Stimulated activated CD8-positive, alpha-beta memory T cell treated with anti-CD3 and anti-CD28 coated beads, Interleukin-12 subunit alpha, Interleukin-12 subunit beta, amount 100 ng/mL, for 1 hour (primary cell): ENCODE data around the gene GAS7.

Source experiments
- DNase-seq: peaks from one replicate; pipeline ENCODE4 v3.0.0-alpha.2; 2020; ENCODE audit warnings: low read depth

Gene GAS7

DNA sequence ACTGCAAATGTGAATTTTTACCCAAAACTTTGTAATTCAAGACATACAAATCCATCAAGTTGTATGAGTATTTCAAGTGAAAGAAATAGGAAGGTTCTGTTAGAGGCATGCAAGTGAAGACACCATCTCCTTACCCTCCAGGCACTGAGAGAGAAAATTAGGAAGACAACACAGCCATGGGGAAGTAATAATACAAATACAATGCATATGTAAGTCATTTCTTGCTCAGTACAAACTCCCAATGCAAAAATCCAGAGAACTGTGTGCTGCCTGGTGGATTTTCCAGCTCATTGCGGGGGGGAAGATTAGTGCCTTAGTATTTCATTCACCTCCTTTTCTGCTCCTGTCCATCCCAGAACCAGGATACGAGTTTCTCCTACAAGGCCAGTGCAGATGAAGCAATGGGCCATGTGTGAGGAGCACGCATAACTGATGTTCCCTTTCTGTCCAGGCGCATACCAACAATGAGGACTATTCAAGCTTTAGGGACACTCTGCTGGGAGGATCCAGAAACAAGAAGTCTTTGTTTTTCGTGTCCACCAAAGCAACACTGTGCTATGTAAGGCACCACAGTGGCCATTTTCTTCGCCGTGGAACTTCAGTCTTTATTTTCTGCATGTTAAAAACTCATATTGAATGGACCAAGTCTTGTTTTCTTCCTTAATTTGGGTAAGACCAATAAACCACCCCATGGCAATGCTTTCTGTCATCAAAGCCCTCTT is 149.6 kb downstream of the GAS7 start:
- no peak for DNase-seq

DNA sequence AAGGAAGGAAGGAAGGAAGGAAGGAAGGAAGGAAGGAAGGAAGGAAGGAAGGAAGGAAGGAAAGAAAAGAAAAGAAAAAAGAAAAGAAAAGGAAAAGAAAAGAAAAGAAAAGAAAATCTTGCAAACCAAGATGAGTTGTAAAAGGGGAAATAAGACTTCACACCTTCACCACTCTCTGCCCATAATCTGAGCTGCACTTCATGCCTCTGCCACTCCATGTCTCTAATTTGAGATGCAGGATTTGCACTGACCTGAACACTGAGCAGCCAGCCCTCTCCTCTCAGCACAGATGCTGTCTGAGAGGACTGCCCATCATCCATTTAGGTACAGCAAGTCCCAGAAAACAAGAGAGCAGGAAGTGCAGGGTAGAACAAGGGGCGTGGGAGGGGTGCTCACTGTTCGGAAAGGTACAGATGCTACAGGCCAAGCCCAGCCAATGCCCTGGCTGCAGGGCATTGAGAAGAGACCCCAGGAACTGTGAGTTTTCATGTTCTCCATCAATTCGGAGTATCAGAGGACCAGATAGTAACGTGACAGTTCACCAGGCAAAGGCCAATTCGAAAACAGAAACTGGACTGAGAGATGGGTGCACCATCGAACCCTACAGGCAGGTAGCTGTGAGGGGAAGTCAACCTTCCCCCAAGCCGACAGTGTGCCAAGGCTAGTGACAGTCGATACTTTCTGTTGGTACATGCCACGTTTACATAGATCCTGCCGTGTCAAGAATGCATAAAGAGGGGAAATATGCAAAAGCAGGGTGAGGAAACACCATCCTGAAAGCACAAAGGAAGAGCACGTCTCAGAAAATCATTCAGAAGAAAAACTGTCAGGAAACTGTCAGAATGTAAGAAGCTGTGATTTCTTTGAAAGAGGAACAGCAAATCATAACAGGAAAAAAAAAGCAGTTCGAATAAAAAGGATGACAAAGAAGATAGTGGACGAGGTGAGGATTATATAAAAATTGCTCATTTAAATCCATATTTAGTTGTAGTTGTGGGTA is 151.3 kb downstream of the GAS7 start:
- no peak for DNase-seq

DNA sequence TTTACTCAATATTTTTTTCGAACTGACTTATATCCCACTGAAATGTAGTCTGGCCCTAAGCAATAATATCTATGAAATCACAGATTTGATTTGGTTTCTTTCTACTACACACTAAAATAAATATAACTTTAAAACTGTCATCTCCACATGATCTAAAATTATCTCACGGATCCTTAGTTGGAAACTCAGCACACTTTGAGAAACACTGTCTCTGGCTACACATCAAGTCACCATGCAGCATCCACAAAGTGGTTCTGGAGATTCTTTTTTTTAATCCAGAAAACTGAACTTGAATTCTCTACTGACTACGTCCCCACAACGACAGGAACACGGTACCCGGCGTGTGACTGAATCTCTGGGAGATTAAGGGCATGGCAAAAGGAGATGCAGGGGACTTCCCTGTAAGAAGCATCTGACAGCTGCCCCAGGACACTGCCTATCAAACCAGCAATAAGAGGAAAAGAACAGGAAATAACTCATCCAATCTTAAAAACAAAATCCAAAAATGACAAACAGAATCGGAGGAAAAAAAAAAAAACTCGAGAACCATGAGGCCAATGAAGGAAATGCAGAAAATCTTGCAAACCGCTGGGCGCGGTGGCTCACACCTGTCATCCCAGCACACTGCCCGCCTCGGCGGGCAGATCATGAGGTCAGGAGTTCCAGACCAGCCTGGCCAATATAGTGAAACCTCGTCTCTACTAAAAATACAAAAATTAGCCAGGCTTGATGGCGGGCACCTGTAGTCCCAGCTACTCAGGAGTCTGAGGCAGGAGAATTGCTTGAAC is 152.3 kb downstream of the GAS7 start:
- DNase-seq = no peak

DNA sequence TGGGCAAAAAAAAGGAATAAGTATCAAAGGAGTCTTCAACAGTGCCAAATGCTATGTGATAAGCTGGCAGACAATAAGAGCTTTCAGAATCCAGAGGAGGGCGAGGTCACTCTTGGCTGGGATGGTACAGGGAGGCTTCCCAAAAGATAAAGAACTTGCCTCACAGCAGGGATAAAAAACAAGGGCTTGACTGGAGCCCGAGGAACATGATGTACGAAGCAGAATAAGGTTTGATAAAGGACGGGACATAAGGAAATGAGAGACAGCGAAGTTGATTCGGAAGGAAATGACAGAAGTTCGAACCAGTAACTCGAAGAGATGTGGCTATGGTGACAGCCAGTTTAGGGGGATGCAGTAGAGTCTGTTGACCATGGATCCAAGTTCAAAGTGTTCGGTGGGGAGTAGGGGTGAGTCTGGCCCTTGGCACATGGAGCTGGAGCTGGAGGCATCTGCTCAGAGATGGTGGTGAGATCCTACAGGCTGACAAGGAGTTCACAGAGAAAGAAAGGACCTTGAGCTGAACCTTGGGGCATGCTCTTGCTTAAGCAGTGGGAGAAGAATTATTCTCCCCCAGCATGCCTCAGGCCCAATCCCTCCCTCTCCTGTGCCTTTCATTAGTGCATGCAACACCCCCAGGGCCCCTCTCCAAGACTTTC is 155.7 kb downstream of the GAS7 start:
- DNase-seq = no peak

DNA sequence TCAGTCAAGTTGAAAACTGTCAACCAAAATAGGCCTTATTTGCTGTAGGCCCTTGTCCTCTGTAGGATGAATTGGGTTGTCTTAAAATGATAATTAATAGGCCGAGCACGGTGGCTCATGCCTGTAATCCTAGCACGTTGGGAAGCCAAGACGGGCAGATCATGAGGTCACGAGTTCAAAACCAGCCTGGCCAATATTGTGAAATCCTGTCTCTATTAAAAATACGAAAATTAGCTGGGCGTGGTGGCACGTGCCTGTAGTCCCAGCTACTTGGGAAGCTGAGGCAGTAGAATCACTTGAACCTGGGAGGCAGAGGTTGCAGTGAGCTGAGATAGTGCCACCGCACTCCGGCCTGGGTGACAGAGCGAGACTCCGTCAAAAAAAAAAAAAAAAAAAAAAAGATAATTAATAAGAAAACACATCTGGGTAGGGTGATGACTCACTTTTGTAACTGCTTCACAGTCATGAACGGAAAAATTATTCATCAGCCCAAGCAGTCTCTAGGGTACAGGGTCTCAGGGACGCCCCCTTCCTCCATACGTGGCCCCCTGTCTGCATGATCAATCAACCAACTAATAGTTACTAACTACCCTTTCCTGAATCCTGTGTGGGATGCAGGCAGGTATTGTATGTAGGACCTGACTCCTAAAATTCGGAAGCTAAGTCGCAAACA is 156.4 kb downstream of the GAS7 start:
- DNase-seq = no peak

DNA sequence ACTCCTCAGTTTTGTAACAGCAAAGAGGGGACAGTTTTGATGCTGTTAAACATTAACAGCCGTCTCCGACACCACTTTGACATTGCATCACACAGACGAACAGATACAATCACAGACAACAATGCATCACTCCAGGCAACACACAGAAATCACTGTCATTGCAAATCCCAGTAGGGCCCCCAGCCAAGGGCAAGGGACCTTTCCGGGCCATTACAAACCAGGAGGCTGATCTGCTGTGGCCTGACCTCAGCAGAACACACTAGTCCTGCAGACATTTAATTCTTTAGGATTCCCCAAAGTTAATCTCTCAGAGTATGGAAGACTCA is 157.2 kb downstream of the GAS7 start:
- no peak for DNase-seq

DNA sequence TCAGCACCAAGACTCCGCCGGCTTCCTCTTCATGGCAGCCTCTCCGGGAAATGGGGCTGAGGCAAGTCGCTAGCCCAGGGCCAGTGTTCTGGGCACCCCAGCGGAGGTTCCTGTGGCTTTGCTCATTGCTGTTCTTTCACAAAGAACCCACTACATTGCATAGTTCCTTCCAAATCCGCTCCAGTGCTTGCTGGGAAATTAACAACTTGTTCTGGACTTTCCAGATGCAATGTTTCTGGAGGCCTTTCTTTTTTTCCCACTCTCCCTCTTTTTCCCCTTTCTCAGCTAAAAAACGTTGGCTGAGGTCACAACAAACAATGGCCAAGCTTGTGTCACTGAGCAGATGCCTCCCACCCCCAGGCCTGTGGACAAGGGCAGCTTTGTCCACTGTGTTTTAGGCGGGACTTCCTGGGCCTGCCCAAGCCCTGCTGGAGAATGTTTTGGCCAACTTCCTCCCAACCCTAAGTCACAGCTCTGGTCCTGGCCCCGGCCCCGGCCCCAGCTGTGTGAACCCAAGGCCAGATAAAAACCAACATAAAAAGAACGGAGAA is 161.8 kb downstream of the GAS7 start:
- DNase-seq = no peak

DNA sequence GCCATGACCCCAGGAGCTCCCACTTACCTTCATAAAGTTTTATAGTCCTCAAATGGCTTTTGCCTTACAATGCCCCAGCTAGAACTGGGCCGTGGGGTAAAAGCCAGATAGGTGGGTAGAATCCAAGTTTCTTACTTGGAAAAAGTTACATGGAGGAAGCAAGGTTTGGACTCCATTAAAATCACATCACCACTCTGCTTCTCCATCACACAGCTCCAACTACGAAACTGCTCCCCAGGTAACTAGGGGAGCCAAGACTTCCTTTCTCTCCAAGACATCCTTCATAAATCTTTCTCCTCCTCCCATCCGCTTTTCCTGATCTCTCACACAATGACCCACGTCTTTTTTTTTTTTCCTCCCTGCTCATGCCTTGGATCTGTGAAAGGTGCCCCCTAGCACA is 162.5 kb downstream of the GAS7 start:
- no peak for DNase-seq

DNA sequence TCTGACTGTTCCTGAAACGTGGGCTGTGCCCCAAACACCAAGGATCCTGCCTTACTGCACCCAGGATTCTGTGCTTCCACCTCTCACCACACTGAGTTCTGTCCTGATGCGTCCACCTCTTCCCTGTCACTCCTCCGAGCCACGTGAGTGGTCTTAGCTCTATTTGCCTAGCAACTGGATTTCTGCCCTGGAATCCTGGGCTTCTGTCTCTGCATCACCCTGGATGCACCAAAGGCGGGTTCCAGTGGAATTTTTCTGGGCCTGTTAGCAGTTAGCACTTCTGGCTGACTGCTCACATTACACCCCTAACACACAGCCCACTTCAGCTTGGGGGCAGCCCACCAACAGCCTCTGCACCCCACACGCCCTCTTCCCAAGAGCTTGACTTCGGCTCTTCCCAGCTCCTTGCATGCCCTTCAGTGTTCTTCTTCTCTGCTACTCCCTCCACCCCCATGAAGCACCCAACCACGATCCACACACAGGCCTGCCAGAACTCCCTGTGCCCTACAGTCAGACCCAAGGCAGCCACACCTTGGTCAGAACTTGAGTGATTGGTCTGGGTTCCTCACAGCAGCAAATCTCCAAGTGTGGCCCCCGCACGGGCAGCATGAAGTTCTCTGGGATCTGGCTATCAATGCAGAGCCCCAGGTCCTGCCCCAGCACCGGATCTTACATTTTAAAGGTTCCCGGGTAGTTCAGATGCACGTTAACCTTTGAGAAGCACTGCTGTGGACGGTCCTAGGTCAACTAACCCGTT is 163.5 kb downstream of the GAS7 start:
- DNase-seq = no peak

DNA sequence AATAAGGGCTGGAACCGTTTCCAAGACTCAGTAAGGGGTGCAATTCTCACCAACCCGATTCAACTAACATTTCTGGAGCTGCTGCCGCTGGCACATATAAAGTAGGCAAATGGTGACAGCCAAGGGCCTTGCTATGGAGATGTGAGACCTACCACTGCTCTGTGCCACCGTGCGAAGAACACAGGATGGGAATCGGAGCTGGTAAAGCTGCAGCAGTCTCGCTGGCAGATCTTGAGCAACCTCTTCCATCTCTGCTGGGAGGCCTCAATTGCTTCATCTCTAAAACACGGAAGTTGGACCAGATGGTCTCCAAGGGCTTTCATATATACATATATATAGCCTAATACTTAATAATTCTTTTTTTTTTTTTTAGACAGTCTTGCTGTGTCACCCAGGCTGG is 164.4 kb downstream of the GAS7 start:
- DNase-seq = no peak

DNA sequence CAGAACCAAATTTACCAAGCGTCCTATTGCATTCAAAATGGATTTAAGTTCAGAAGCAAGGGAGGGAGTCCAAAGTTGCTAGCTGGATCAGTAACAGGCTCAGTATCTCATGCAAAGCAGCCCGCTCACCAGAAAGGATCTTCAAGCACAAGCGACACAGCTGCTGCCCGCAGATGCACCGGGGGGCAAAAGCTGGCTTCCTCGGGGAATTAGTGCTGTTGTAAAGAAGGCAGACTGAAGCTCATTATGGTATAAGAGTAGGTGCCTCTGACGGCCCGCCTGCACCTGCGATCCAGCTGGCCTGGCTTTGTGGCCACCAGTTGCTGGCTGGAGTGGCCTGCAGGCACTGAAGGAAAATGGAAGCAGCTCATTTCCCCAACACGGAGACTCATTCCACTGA is 165.0 kb downstream of the GAS7 start:
- no peak for DNase-seq

DNA sequence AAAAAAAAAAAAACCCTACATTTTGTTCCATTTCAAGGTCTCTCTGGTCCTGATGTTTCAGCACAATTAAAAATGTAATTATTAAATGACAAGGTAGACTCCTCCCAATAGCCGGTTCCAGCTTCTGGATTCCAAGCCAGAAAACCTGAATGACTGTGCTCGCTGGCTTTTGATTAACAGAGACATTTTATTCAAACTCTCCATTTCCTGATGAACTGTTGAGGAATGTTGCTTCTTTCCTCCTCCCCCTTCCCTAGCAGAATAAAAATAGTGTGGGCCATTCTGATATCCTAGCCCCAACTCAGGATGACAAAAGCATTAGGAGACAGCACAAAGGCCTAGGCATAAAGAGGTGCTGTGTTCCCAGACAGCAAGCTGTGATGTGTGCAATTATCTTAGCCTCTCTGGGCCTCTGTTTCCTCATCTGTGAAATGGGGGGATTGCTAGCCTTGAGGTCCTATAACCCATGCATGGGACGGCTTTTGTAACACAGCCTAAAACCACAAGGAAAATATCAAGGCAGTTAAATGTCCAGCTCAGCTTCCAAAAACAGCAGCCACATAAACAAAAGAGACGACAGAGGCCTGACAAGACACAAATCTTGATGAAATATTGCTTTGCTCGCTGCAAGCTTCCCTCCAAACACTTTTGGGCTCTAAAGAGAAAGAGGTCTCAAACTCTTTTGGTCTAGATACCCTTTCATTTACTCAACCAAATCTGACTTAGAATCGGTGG is 166.1 kb downstream of the GAS7 start:
- DNase-seq = no peak

DNA sequence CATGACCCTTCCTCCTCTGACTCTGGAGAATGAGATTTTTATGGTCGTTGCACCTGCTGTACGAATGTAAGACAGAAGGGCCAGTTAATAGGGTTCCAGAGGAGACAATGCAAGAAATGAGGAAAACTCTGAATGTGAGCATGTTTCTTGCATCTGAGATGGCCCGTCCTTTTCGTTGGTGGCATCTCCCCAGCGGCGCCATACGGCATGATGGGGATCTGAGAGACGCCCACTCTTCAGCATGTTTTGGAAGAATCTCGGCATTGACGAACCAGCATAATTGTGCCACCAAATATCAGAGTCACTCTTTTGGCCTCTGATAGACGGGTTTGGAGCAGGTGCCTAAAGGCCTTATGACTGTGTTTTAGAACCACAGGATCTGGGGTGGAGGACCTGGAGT is 166.8 kb downstream of the GAS7 start:
- no peak for DNase-seq

DNA sequence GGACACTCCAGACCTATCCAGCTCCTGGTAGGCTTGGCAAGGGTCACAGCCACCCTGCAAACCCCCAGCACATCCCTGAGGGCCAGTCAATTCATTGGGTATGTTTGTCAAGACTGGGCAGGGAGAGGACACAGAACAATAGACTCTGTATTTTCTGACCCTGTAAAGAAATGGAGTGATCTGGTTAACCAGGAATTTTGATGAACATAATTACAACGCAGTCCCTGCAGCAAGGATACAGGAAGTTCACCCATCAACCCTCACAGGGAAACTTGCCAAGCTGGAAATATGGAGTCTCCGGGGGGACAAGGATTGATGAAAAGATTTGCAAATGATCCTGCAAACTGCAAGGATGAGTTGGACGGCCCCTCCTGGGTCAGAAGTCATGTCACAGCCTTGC is 167.3 kb downstream of the GAS7 start:
- no peak for DNase-seq

DNA sequence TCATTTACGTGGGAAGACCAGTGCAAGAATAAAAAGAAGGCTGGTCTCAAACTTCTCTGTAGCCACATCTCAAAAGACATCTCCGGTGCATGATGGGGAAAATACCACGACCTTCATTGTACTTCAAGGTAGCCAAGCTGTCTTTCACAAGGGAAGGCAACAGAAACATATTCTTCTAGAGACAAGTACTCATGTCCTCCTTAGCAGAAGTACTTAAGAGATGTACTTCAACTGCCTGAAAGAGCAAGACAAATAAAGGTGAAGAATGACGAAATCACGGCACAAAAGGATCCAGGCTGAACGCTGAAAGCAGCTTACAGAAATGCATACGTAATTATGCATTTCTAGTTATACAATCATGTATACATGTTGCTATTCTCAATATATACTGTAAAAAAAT is 169.3 kb downstream of the GAS7 start:
- DNase-seq = no peak

DNA sequence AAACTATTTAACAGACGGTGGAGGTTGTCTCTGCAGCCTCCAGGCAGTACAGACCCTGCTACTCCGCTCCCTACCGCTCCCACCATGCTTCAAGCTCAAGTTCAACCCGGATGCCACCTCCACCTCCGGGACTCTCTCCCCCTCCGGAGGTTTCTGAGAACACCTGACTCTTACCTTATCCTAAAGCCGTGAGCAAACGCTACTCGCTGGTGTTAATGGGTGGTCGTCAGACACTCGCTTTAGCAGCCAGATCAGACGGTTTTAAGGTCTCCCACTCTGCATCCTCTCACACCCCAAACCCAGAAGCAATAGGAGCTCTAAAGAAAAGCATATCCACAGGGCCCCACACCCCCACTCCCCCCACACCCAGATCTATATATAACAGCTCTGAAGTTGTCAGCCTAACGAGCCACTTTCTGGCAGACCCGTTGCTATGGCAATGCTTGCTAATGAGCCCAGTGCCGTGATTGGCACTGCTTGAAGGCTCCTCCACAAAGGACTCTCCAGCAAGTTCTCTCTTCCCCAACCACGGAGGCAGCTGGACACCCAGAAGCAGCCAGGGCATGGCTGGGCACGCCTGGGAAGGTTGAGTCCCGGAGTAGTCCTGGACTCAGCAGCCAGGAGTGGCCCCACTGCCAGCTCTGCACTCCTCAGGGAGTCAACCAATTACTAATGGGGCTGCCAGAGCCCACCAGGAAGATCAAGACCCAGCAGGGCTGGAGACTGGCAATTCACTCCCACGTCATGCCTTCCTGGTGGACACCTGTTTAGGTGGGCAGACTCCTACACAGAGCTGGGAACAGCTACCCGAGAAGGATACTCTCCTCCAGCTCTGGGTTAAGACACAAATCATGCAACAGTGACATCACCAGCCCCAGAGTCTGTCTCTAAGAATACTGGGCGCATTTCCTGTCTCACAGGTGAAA is 172.2 kb downstream of the GAS7 start:
- no peak for DNase-seq

DNA sequence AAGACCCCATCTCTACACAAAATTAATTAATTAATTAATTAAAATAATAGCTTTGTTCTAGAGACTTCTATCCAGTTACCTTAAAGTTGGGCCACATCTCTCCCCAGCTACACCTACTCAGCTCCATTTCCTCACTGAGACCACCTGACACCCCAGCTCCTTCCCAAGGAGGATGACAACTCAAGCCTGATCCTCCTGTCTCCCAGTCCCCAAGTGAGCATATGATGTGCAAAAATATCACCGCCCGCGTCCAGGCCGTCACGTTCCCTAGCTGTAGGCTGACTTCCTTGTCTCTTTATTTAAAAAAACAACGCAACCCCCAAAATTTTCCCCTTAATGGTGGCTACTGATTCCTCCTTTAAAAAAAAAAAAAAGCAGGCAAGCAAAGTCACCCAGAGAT is 173.2 kb downstream of the GAS7 start:
- DNase-seq = no peak

DNA sequence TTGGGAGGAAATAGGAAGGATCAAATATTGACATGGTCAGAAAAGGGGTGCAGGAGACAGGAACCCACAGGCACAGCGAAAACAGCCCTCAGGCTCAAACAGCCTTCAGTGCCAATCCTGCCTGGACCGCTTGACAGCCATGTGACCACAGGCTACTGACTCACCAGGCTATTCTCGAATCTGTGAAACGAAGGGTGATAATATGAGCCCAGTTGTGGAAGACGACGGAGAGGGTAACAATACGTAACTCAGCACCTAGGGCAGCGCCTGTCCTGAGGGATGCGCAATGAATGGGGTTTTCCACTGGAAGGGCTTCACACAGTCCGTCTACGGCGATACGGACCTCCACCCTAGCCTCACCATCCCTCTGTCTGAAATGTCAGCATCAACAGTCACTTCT is 176.0 kb downstream of the GAS7 start:
- no peak for DNase-seq
